NCI-H2107 treated with DMSO at 0.1 percent for 48 hours (cell line): ENCODE measurements around the gene SENP8.
"Not testable (repeated sequence)": the region's sequence is repeated elsewhere in the genome, so short reads cannot be mapped to it uniquely, and the experiment has no call there.

Experiments used
- DNase-seq: peaks from one replicate; lab custom pipeline; 2025; ENCODE audit not compliant: unreplicated experiment; lab: John Stamatoyannopoulos, UW

Gene SENP8

GRCh38 chr15:72154316-72154715 is 36.1 kb downstream of the SENP8 start:
- no peak for DNase-seq

GRCh38 chr15:72155003-72155621 is 36.9 kb downstream of the SENP8 start:
- peak; percentile 76 for DNase-seq

GRCh38 chr15:72155635-72156616 is 37.7 kb downstream of the SENP8 start:
- peak; percentile 62 for DNase-seq

- DNase-seq = no peak
These were observed 38.7 kb downstream of the SENP8 start for GRCh38 chr15:72156928-72157327.

- no peak for DNase-seq
These were observed 42.6 kb downstream of the SENP8 start for GRCh38 chr15:72160696-72161245.

GRCh38 chr15:72161361-72162132 is 43.3 kb downstream of the SENP8 start:
- DNase-seq = no peak

- no peak for DNase-seq
These were observed 44.4 kb downstream of the SENP8 start for GRCh38 chr15:72162569-72162968.

GRCh38 chr15:72163719-72164118 is 45.5 kb downstream of the SENP8 start:
- DNase-seq = no peak

- DNase-seq = no peak
These were observed 48.7 kb downstream of the SENP8 start for GRCh38 chr15:72166716-72167417.

- DNase-seq = no peak
These were observed 49.2 kb downstream of the SENP8 start for GRCh38 chr15:72167445-72167844.

- DNase-seq = no peak
These were observed 50.1 kb downstream of the SENP8 start for GRCh38 chr15:72168131-72168807.

- no peak for DNase-seq
These were observed 50.6 kb downstream of the SENP8 start for GRCh38 chr15:72168808-72169190.

GRCh38 chr15:72169236-72169920 is 51.2 kb downstream of the SENP8 start:
- DNase-seq = no peak

GRCh38 chr15:72169921-72170611 is 51.9 kb downstream of the SENP8 start:
- DNase-seq = no peak

- DNase-seq = no peak
These were observed 52.5 kb downstream of the SENP8 start for GRCh38 chr15:72170691-72171090.

GRCh38 chr15:72171978-72172377 is 53.8 kb downstream of the SENP8 start:
- not testable (repeated sequence) for DNase-seq

GRCh38 chr15:72172796-72173195 is 54.6 kb downstream of the SENP8 start:
- no peak for DNase-seq

GRCh38 chr15:72173401-72173800 is 55.2 kb downstream of the SENP8 start:
- DNase-seq = no peak
